Activated gamma-delta T cell treated with anti-CD3 and anti-CD28 coated beads, Interleukin-2, amount 50 U/mL, for 16 hours (primary cell): ENCODE data around the gene MYO15A.

Source experiments
- DNase-seq: peaks from one replicate; pipeline ENCODE4 v3.0.0-alpha.2; 2020; ENCODE audit warnings: low read depth

MYO15A gene

GRCh38 chr17:18101828-18102227 is 6.7 kb upstream of the MYO15A start:
- no peak for DNase-seq

- no peak for DNase-seq
Observed at GRCh38 chr17:18102640-18103039, 5.9 kb upstream of the MYO15A start.

GRCh38 chr17:18105027-18105426 is 3.5 kb upstream of the MYO15A start:
- DNase-seq = no peak

- DNase-seq = no peak
Observed at GRCh38 chr17:18105595-18105994, 3.0 kb upstream of the MYO15A start.

- no peak for DNase-seq
Observed at GRCh38 chr17:18106211-18106610, 2.3 kb upstream of the MYO15A start.

- DNase-seq = no peak
Observed at GRCh38 chr17:18107061-18107790, 1.3 kb upstream of the MYO15A start.

GRCh38 chr17:18107971-18108370 is 585 bp upstream of the MYO15A start:
- no peak for DNase-seq

- DNase-seq = no peak
Observed at GRCh38 chr17:18109935-18110485, 1.5 kb downstream of the MYO15A start.

GRCh38 chr17:18110636-18111145 is 2.1 kb downstream of the MYO15A start:
- no peak for DNase-seq

GRCh38 chr17:18111330-18111971 is 2.9 kb downstream of the MYO15A start:
- DNase-seq = no peak

- DNase-seq = no peak
Observed at GRCh38 chr17:18115517-18115916, 7.0 kb downstream of the MYO15A start.

GRCh38 chr17:18116078-18116477 is 7.5 kb downstream of the MYO15A start:
- DNase-seq = no peak

GRCh38 chr17:18117533-18117932 is 9.0 kb downstream of the MYO15A start:
- no peak for DNase-seq

GRCh38 chr17:18117982-18118975 is 9.7 kb downstream of the MYO15A start:
- DNase-seq = no peak

- no peak for DNase-seq
Observed at GRCh38 chr17:18119166-18119745, 10.7 kb downstream of the MYO15A start.

- DNase-seq = no peak
Observed at GRCh38 chr17:18119938-18120337, 11.4 kb downstream of the MYO15A start.

GRCh38 chr17:18120461-18121017 is 12.0 kb downstream of the MYO15A start:
- DNase-seq = no peak

- DNase-seq = no peak
Observed at GRCh38 chr17:18121144-18121910, 12.8 kb downstream of the MYO15A start.

GRCh38 chr17:18122990-18123753 is 14.6 kb downstream of the MYO15A start:
- DNase-seq = no peak
